ENCODE data around the gene ATF7IP2.
"Not testable (repeated sequence)": the region's sequence is repeated elsewhere in the genome, so short reads cannot be mapped to it uniquely, and the experiment has no call there.

The ATF7IP2 gene

GRCh38 chr16:10453159-10453510 is 67.3 kb downstream of the ATF7IP2 start:
- DNase-seq (ENCODE audit: low spot score) = no peak
- in situ Hi-C loops (cut with MboI; ENCODE audit: low sequenced_read_pairs, unreplicated experiment) = no loop called here
- no peak for TF ChIP-seq CTCF (IDR thresholded peaks at IDR 0.05; ENCODE audit: borderline replicate concordance, control extremely low read depth, extremely low read depth, insufficient read depth, missing control alignments)

GRCh38 chr16:10465821-10466220 is 80.0 kb downstream of the ATF7IP2 start:
- TF ChIP-seq CTCF (IDR thresholded peaks at IDR 0.05; ENCODE audit: borderline replicate concordance, control extremely low read depth, extremely low read depth, insufficient read depth, missing control alignments) = no peak
- in situ Hi-C loops (cut with MboI; ENCODE audit: low sequenced_read_pairs, unreplicated experiment) = no loop called here
- DNase-seq (ENCODE audit: low spot score) = no peak

GRCh38 chr16:10466313-10466712 is 80.5 kb downstream of the ATF7IP2 start:
- in situ Hi-C loops (cut with MboI; ENCODE audit: low sequenced_read_pairs, unreplicated experiment) = no loop called here
- TF ChIP-seq CTCF (IDR thresholded peaks at IDR 0.05; ENCODE audit: borderline replicate concordance, control extremely low read depth, extremely low read depth, insufficient read depth, missing control alignments) = no peak
- no peak for DNase-seq (ENCODE audit: low spot score)

- in situ Hi-C loops (cut with MboI; ENCODE audit: low sequenced_read_pairs, unreplicated experiment) = no loop called here
- no peak for TF ChIP-seq CTCF (IDR thresholded peaks at IDR 0.05; ENCODE audit: borderline replicate concordance, control extremely low read depth, extremely low read depth, insufficient read depth, missing control alignments)
- no peak for DNase-seq (ENCODE audit: low spot score)
Measured at GRCh38 chr16:10466861-10467260, 81.0 kb downstream of the ATF7IP2 start.

GRCh38 chr16:10476636-10477035 is 90.8 kb downstream of the ATF7IP2 start:
- in situ Hi-C loops (cut with MboI; ENCODE audit: low sequenced_read_pairs, unreplicated experiment); DNase-seq (ENCODE audit: low spot score): not testable (repeated sequence)

GRCh38 chr16:10480151-10480550 is 94.3 kb downstream of the ATF7IP2 start:
- TF ChIP-seq CTCF (IDR thresholded peaks at IDR 0.05; ENCODE audit: borderline replicate concordance, control extremely low read depth, extremely low read depth, insufficient read depth, missing control alignments) = no peak
- in situ Hi-C loops (cut with MboI; ENCODE audit: low sequenced_read_pairs, unreplicated experiment) = no loop called here
- no peak for DNase-seq (ENCODE audit: low spot score)

GRCh38 chr16:10485159-10485558 is 99.3 kb downstream of the ATF7IP2 start:
- TF ChIP-seq CTCF (IDR thresholded peaks at IDR 0.05; ENCODE audit: borderline replicate concordance, control extremely low read depth, extremely low read depth, insufficient read depth, missing control alignments) = no peak
- DNase-seq (ENCODE audit: low spot score) = no peak
- in situ Hi-C loops (cut with MboI; ENCODE audit: low sequenced_read_pairs, unreplicated experiment) = no loop called here
